ENCODE results near the gene CFAP46.

- TF ChIP-seq LEF1 (IDR thresholded peaks at IDR 0.05) (no peak), EZH2 (IDR thresholded peaks at IDR 0.05; ENCODE audit: borderline replicate concordance, low read depth, low read length) (no peak), POLR2A (conservative IDR thresholded peaks at IDR 0.05) (no peak), STAG1 (CRISPR knock-in tag; IDR thresholded peaks at IDR 0.05; ENCODE audit: borderline replicate concordance) (no peak), CTCF (IDR thresholded peaks at IDR 0.05 in 2 of 3, conservative IDR thresholded peaks at IDR 0.05 in 1 of 3; ENCODE audit: insufficient read depth in 2 of 3, low read depth in 1 of 3, low read length in 3 of 3) (no peak), ETV6 (IDR thresholded peaks at IDR 0.05; ENCODE audit: borderline replicate concordance in 1 of 2, low read depth in 2 of 2, low read length in 1 of 2) (no peak), ETV6 (CRISPR knock-in tag; IDR thresholded peaks at IDR 0.05; ENCODE audit: borderline replicate concordance) (no peak), PRPF4 (IDR thresholded peaks at IDR 0.05; ENCODE audit: insufficient read depth, low read depth, low read length, poor library complexity, severe bottlenecking) (no peak), SREBF2 (CRISPR knock-in tag; IDR thresholded peaks at IDR 0.05) (no peak), MEF2A (IDR thresholded peaks at IDR 0.05; ENCODE audit: control insufficient read depth, low read depth, low read length) (no peak), GATAD2B (IDR thresholded peaks at IDR 0.05; ENCODE audit: borderline replicate concordance) (no peak)
- TF ChIP-seq, protein P1, sequence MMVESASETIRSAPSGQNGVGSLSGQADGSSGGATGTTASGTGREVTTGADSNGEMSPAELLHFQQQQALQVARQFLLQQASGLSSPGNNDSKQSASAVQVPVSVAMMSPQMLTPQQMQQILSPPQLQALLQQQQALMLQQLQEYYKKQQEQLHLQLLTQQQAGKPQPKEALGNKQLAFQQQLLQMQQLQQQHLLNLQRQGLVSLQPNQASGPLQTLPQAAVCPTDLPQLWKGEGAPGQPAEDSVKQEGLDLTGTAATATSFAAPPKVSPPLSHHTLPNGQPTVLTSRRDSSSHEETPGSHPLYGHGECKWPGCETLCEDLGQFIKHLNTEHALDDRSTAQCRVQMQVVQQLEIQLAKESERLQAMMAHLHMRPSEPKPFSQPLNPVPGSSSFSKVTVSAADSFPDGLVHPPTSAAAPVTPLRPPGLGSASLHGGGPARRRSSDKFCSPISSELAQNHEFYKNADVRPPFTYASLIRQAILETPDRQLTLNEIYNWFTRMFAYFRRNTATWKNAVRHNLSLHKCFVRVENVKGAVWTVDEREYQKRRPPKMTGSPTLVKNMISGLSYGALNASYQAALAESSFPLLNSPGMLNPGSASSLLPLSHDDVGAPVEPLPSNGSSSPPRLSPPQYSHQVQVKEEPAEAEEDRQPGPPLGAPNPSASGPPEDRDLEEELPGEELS (CRISPR knock-in tag; IDR thresholded peaks at IDR 0.05; ENCODE audit: borderline replicate concordance): no peak
These were observed 134.7 kb downstream of the CFAP46 start for GRCh38 chr10:132807621-132808049.
